ES-I3 (cell line): ENCODE measurements around the gene NT5DC3.
"Not testable (repeated sequence)": the region's sequence is repeated elsewhere in the genome, so short reads cannot be mapped to it uniquely, and the experiment has no call there.

Experiments used
- H3K36me3 ChIP-seq: 2 replicates; pipeline ENCODE4 v1.6.1; 2013; ENCODE audit warnings: mild to moderate bottlenecking, low read length, control low read depth, moderate library complexity; ENCODE audit not compliant: insufficient read depth
- H3K4me1 ChIP-seq: 2 replicates; pipeline ENCODE4 v1.6.1; 2013; ENCODE audit warnings: mild to moderate bottlenecking, control low read depth, low read length; ENCODE audit not compliant: insufficient read depth
- H3K9ac ChIP-seq: 2 replicates; pipeline ENCODE4 v1.6.1; 2013; ENCODE audit warnings: low read depth, mild to moderate bottlenecking, low read length, moderate library complexity
- H3K9me3 ChIP-seq: 2 replicates; pipeline ENCODE4 v1.6.1; 2013; ENCODE audit warnings: mild to moderate bottlenecking, low read length, moderate library complexity; ENCODE audit not compliant: control insufficient read depth, insufficient read depth

NT5DC3 gene

DNA sequence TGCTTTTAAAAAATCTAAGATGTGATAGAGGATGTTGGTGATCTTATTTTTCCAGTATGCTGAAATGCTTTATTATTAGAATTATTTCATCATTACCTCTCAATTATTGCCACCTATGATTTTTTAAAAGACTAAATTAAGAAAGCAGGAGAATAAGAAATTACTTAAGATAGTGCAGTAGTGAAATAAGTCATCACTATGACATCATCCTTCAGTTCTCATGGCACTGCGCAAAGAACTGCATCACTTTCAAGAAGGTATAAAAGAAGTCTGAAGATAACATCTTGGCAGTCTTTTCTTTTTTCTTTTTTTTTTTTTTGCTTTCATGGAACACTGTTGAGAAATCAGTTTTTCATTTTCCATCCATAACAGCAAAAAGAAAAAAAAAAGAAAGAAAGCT lies 24.4 kb downstream of the NT5DC3 start:
- no peak overlapping the region for H3K9ac ChIP-seq
- H3K9me3 ChIP-seq = no peaks in the 10 kb centered on the region
- no peaks in the 10 kb centered on the region for H3K4me1 ChIP-seq
- no peaks in the 10 kb centered on the region for H3K36me3 ChIP-seq

- Histone ChIP-seq H3K9ac (no peak overlapping the region), H3K36me3 (peaks cover under 1% of the 10 kb centered on the region; the same call in 1 of the 2 replicates), H3K4me1 (no peaks in the 10 kb centered on the region), H3K9me3 (no peaks in the 10 kb centered on the region)
Measured at GRCh38 chr12:103814436-103814835, 26.6 kb downstream of the NT5DC3 start.

DNA sequence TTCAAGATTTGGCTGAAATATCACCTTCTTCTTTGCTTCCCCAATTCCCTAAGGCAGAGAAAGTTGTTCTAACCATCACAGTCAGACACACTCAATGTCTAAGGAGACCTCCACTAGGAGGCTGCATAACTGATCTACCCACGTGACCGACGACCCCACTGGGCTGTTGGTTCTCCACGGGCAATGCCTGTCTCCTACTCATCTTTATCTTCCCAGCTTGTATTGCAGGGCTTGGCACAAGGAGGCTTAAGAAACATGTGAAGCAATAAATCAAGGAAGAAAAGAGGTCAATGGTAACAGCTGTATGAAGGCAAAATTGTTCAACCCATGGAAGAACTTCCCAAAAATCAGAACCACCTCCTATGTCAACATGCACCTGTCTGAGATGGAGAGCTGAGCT lies 27.1 kb downstream of the NT5DC3 start:
- Histone ChIP-seq H3K36me3 (peaks cover 2% of the 10 kb centered on the region; the same call in 1 of the 2 replicates), H3K4me1 (no peaks in the 10 kb centered on the region), H3K9me3 (no peaks in the 10 kb centered on the region), H3K9ac (no peak overlapping the region)

GRCh38 chr12:103813426-103813825 lies 27.6 kb downstream of the NT5DC3 start:
- H3K4me1 ChIP-seq = no peaks in the 10 kb centered on the region
- H3K36me3 ChIP-seq = peaks cover 2% of the 10 kb centered on the region; the same call in 1 of the 2 replicates
- H3K9ac ChIP-seq = no peak overlapping the region
- H3K9me3 ChIP-seq = no peaks in the 10 kb centered on the region

DNA sequence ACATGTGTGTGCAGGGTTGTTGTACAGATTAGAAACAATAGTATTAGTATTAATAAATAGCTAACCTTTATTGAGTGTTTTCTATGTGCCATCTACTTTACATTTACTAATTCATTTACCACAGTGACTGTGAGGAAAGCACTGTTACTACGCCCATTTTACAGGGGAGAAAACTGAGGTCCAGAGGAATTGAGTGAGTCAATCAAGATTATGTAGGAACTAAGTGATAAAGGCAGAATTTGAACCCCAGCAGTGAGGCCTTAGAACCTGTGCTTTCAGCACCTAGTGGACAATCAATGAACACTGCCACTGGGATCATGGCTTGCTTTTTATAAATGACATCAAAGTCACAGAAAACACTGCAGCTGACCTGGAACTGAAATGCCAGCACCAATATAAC lies 28.2 kb downstream of the NT5DC3 start:
- Histone ChIP-seq H3K9me3 (no peaks in the 10 kb centered on the region), H3K9ac (no peak overlapping the region), H3K4me1 (no peaks in the 10 kb centered on the region), H3K36me3 (peaks cover 2% of the 10 kb centered on the region; the same call in 1 of the 2 replicates)

DNA sequence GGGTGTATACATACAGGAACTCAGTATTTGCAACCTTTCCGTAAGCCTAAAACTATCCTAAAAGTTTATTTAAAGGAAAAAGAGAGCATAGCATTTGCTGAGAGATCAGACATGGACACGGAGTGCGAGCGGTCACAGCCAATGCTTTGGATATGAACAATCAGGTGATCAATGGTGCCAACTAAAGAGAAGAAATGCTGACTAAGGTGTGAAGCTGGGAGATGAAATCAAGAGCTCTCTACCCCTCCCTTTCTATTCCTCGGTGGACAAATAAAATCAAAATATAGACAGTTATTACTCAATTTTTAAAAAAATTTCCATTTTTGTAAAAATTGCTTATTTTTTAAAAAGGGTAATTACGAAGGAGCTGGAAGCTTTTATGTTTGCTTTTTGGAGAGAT lies 29.2 kb downstream of the NT5DC3 start:
- Histone ChIP-seq H3K9ac (no peak overlapping the region), H3K9me3 (no peaks in the 10 kb centered on the region), H3K36me3 (peaks cover 2% of the 10 kb centered on the region; the same call in 1 of the 2 replicates), H3K4me1 (no peaks in the 10 kb centered on the region)

DNA sequence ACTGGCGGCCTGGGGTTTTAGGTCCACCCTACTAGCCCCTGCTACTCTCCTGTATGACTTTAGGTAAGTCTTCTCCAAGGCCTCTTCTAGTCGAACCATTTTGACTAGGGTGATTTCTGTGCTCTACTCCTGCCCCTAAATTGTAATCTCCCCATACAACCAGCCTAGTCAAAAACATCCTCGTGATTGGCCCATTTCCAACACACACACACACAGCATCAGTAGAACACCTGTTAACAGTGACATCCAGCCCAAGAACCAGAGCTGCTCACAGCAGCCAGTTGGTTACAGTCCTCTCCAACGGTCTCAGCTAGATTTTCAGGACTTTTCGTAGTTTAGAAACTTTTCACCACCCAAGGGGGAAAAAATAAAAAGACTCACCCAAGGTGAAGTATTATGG lies 30.9 kb downstream of the NT5DC3 start:
- Histone ChIP-seq H3K4me1 (peaks cover 4% of the 10 kb centered on the region; the same call in 1 of the 2 replicates), H3K36me3 (peaks cover 2% of the 10 kb centered on the region; the same call in 1 of the 2 replicates)

DNA sequence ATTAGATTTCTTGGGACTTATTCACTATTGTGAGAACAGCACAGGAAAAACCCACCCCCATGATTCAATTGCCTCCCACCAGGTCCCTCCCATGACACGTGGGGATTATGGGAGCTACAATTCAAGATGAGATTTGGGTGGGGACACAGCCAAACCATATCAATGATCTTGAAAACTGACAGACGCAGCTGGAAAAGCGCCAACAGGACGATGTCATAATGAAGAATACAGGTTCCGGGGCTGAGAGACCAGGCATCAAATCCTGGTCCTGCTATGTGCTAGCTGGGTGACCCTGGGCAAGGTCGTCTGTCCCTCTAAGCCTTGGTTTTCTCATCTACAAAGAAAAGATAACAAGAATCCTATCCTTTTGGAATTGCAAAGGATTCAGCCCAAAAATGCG lies 31.4 kb downstream of the NT5DC3 start:
- H3K9me3 ChIP-seq, H3K4me1 ChIP-seq, H3K36me3 ChIP-seq, H3K9ac ChIP-seq: not testable (repeated sequence)

More for the DNA sequence above, 30.9 kb downstream of the NT5DC3 start:
- no peak overlapping the region for H3K9ac ChIP-seq
- H3K9me3 ChIP-seq = no peaks in the 10 kb centered on the region

DNA sequence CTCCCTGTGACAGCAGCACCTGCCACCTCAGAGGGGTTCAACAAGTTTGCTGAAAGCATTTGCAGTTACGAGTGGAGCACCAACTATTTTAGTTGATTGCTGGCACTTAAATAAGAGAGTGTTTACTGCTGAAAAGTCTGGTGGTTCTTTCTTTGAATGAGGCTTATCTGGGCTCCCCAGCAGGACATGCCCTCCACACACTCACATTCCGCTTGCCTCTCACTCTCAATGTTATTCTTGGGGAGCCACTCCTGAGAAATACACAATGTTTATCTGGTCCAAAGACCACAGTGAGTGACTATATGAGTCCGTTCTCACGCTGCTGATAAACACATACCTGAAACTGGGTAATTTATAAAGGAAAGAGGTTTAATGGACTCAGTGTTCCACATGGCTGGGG lies 31.9 kb downstream of the NT5DC3 start:
- no peaks in the 10 kb centered on the region for H3K9me3 ChIP-seq
- H3K9ac ChIP-seq = no peak overlapping the region
- peaks cover 6% of the 10 kb centered on the region; the same call in 1 of the 2 replicates for H3K4me1 ChIP-seq
- H3K36me3 ChIP-seq = peaks cover 2% of the 10 kb centered on the region; the same call in 1 of the 2 replicates

DNA sequence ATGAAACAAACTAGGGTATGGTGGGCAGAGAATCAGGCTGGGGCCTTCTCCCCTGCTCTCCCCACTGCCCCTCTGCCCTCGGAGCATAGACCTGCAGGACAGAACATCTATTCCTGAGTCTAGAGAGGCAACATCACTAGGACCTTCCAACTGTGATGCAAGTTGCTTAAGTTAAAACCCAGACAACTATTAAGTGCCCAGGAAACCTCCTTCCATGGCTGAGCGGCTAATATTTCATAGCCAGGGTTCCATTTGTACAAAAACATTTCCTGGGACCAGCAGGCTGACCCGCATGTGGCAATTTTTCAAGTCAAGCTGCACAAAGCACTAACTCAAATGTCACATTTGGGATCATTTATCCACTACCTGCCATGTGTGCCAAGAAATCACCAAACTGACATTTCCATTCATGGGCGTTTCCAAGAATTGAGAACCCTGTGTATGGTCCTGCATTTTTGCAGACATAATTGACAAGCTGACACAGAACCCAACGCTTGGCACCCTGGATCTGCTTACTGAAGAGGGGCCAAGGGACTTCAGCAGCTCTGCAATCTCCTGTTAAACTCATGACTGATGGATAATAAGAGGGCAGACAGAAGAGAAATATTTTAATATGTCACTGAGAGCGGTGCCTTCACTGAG lies 32.7 kb downstream of the NT5DC3 start:
- Histone ChIP-seq H3K4me1 (peaks cover 6% of the 10 kb centered on the region; the same call in 1 of the 2 replicates), H3K36me3 (peaks cover 2% of the 10 kb centered on the region; the same call in 1 of the 2 replicates), H3K9me3 (no peaks in the 10 kb centered on the region), H3K9ac (no peak overlapping the region)

DNA sequence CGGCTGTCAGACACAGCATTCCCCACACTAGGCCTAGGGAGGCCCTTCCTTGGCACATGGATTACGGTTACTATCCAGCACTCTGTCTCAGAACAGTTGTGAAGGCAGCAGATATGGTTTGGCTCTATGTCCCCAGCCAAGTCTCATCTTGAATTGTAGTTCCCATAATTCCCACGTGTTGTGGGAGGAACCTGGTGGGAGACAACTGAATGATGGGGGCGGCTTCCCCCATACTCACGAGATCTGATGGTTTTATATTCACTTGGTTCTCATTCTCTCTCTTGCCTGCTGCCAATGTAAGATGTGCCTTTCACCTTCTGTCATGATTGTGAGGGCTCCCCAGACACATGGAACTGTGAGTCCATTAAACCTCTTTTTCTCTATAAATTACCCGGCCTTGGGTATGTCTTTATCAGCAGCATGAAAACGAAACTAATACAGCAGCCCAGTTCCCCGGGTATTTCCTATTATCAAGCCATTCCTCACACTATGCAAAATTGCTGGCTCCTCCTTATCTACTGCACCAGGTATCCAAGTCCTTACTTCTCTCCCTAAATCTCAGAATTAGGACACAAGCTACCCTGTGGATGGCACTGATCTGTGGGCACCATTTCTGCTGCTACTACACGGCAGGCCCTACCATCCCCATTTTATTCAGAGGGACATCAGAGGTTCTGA lies 33.3 kb downstream of the NT5DC3 start:
- no peak overlapping the region for H3K9ac ChIP-seq
- no peaks in the 10 kb centered on the region for H3K9me3 ChIP-seq
- H3K4me1 ChIP-seq = peaks cover 6% of the 10 kb centered on the region; the same call in 1 of the 2 replicates
- peaks cover 2% of the 10 kb centered on the region; the same call in 1 of the 2 replicates for H3K36me3 ChIP-seq

- no peak overlapping the region for H3K9ac ChIP-seq
- peaks cover 2% of the 10 kb centered on the region; the same call in 1 of the 2 replicates for H3K36me3 ChIP-seq
- H3K4me1 ChIP-seq = peaks cover 6% of the 10 kb centered on the region; the same call in 1 of the 2 replicates
- H3K9me3 ChIP-seq = no peaks in the 10 kb centered on the region
Measured at GRCh38 chr12:103806803-103807202, 34.2 kb downstream of the NT5DC3 start.

- Histone ChIP-seq H3K4me1 (peaks cover 6% of the 10 kb centered on the region; the same call in 1 of the 2 replicates), H3K9me3 (no peaks in the 10 kb centered on the region), H3K9ac (no peak overlapping the region)
Measured at GRCh38 chr12:103805655-103806360, 35.2 kb downstream of the NT5DC3 start.

DNA sequence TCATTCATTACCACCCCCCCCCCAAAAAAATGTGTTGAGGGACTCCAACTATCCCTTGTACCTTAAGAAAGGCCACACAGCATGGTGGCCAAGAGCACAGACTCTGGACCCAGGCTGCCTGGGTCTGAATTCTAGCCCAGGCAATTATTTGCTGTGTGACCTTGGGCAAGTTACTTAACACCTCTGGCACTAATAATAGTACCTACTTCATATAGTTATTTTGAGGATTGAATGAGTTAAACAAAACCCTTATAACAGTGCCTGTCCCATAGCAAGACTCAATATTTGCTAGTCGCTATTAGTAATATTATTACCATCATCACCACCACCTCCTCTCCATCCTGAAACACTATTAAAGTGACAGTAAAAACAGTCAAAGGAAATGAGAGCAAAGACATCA lies 37.2 kb downstream of the NT5DC3 start:
- peaks cover 6% of the 10 kb centered on the region; the same call in 1 of the 2 replicates for H3K4me1 ChIP-seq

More at GRCh38 chr12:103805655-103806360, 35.2 kb downstream of the NT5DC3 start:
- H3K36me3 ChIP-seq = peaks cover 2% of the 10 kb centered on the region; the same call in 1 of the 2 replicates

More for the DNA sequence above, 37.2 kb downstream of the NT5DC3 start:
- H3K9ac ChIP-seq = no peak overlapping the region
- no peaks in the 10 kb centered on the region for H3K36me3 ChIP-seq
- H3K9me3 ChIP-seq = no peaks in the 10 kb centered on the region
